GM21717 (cell line): ENCODE results near the gene ARHGAP45.
"Not testable (repeated sequence)": the region's sequence is repeated elsewhere in the genome, so short reads cannot be mapped to it uniquely, and the experiment has no call there.

Experiments used
- ATAC-seq: cut with Tn5 transposase; IDR thresholded peaks from one replicate; pipeline ENCODE4 v1.9.1; 2021; ENCODE audit warnings: mild to moderate bottlenecking, moderate library complexity; ENCODE audit not compliant: unreplicated experiment

ARHGAP45 gene

GRCh38 chr19:1066748-1067340 lies at the start of gene ARHGAP45:
Gene ARHGAP45, plus strand, starts transcription at chr19:1067167. Its CDS starts 239 bp downstream, at chr19:1067406.
- ATAC-seq: no peak

GRCh38 chr19:1017906-1018305 lies 49.1 kb upstream of the ARHGAP45 start:
- ATAC-seq: no peak

GRCh38 chr19:1018393-1018792 lies 48.6 kb upstream of the ARHGAP45 start:
- ATAC-seq: no peak

DNA sequence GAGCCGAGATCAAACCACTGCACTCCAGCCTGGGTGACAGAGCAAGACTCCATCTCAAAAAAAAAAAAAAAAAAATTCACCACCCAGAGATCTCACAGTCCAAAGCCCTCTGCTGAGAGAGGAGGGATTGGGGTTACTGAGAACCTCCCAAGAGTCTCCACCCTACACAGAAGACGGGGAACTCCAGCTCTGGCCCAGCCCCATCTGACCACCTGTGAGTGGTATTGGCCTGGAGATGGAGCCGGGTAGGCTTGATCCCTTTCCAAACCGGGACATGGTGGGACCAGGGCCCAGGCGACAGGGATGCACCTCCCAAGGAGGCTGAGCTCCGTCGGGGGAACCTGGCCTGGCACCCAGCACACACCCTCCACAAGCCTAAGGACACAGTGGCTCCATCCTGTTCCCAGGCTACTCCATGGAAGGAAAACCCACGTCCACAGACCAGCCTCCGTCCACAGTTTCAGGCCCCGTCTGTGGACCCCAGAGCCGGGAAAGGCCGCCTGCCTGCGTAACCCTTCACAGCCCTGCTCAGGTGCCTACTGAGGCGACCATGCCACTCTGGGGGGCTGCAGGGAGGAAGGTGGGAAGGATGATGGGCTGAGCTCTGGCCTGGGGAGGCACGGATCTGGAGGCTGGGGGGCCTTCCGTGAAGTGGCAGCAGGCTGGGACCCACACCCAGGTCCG lies 47.9 kb upstream of the ARHGAP45 start:
- ATAC-seq: no peak

DNA sequence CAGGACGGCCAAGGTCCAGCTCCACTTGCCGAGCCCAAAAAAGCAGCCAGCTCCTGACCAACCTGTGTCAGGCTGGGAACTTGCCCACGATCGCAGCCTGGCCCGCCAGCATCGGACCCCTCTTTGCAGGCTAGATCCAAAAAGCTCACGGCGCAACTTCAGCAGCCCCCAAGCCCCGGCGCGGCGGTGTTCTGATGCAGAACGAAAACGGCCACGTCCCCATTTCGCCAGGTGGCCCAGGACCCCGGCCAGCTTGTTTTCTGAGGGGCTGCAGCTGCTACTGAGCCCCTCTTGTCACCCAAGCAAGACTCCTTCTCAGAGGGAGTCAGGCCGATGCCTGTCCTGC lies 47.4 kb upstream of the ARHGAP45 start:
- no peak for ATAC-seq

- peak; percentile 2 for ATAC-seq
Measured at GRCh38 chr19:1019980-1020867, 46.7 kb upstream of the ARHGAP45 start.

DNA sequence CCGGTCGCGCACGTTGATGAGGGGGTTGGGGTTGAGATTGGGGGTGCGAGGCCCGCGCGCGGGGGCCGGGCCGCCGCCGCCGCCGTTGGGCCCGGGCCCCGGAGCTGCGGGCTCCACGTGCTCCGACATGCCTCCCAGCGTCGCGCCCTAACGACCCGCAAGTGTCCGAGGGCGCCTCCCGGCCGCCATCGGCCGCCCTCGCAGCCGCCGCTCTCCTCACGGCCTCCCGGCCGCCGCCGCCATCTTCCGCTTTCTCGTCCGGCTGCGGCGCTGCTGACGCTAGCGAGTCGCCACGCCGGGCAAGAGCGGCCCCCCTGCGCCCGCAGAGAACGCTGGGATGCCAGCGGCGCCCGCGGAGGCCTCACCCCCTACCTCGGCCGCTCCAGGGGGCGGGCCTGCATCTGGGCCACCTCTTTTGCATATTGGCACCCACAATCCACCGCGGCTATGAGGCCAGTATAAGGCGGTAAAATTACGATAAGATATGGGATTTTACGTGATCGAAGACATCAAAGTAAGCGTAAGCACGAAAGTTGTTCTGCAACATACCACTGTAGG lies 46.0 kb upstream of the ARHGAP45 start, which contains the start of gene TMEM259:
Gene TMEM259, minus strand, starts transcription at position 256 of the 558 bp plus-strand sequence. Its CDS starts 127 bp downstream, at position 129.
- peak; percentile 65 for ATAC-seq

- not testable (repeated sequence) for ATAC-seq
Measured at GRCh38 chr19:1023883-1024188, 43.1 kb upstream of the ARHGAP45 start.

- not testable (repeated sequence) for ATAC-seq
Measured at GRCh38 chr19:1025080-1025479, 41.9 kb upstream of the ARHGAP45 start.

DNA sequence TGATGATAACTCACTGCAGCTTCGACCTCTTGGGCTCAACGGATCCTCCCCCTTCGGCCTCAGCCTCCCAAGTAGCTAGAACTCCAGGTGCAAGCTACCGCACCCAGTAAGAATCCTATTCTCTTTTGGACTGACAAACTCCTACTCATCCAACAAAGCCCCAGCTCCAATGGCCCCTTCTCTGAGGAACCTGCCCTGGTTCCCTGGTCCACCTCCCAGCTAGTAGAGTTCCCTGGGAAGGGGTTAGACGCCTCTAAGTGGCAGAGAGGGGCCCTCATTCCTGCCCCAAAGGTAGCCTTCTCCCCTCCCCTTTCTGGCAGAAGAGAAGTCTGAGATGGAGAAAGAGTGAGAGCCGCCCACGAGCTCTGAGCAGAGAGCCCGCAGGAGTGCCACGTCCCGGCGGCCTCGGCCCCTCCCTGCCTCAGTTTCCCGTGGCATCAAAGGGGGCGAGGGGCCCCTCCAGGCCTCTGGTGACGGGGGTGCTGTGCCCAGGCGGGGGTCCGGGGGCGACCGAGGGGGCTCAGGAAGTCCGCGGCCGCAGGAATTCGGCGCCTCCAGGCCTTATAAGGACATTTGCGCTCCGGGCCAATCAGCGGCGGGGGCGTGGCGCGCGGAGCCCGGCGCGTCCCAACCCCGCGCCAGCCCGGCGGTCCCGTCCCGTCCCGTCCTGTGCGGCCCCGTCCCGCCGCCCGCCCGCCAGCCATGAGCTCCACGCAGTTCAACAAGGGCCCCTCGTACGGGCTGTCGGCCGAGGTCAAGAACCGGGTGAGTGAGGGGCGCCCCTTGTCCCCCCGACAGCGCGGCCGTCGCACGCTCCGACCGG lies 40.8 kb upstream of the ARHGAP45 start, which contains the start of gene CNN2:
Gene CNN2, plus strand, starts transcription at position 649 of the 823 bp plus-strand sequence. Its CDS starts 54 bp downstream, at position 703.
- ATAC-seq: peak; percentile 49

GRCh38 chr19:1026783-1027649 lies 40.0 kb upstream of the ARHGAP45 start:
- no peak for ATAC-seq

DNA sequence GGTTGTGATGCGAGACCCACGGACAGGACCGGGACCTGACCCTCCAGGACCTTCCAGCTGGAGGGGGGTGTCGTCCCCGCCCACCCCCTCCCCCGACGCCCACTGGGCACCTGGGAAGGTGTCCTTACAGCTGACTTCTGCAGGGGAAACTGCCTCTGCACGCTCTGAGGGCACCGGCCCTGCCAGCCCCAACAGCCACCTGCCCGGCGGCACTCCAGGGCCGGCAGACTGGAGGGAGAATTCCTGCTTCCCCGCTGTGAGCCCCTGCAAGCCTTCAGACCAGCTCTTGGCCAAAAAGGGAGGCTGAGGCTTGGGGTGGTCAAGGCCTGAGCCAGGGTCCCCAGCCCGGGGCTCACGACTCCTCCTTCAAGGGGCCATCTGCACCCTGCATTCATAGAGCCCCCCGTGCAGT lies 39.3 kb upstream of the ARHGAP45 start:
- no peak for ATAC-seq

DNA sequence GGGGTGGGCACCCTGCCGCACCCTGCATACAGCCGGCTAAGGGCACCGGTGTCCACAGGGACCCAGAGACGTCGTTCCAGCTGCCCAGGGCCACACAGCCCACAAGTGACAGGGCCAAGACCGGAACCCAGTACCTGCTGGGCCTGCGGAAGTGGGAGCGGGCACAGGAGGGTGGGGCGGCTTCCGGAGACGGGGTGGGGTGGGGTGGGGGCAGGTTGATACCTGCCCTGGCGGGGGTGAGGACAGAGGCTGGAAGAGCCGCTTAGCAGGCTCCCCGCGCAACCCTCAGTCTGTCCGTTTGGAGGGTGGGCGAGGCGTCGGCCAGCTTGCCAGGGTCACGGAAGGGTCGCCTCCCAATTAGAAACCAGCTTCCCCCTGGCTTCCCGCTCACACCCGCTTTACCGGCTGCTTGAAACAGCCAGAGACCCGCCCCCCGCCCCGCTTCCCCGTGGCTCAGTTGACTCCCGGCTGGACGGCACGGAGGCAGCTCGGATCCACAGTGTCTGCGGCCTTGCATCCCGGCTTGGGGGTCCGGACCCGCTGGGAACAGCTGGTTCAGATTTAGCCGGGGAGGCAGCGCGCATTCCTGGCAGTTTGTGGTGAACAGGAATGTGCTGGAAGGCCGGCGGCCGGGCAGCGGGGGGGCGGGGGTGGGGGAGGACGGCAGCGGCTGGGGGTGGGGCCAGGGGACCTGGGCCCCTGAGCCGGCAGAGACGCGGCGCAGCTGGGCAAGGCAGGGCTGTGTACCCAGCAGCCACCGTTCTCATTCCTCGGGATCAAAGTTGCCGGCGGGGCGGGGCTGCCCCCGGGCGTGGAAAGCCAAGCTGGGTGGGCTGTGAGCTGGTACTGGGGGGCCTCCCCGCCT lies 38.7 kb upstream of the ARHGAP45 start:
- no peak for ATAC-seq

DNA sequence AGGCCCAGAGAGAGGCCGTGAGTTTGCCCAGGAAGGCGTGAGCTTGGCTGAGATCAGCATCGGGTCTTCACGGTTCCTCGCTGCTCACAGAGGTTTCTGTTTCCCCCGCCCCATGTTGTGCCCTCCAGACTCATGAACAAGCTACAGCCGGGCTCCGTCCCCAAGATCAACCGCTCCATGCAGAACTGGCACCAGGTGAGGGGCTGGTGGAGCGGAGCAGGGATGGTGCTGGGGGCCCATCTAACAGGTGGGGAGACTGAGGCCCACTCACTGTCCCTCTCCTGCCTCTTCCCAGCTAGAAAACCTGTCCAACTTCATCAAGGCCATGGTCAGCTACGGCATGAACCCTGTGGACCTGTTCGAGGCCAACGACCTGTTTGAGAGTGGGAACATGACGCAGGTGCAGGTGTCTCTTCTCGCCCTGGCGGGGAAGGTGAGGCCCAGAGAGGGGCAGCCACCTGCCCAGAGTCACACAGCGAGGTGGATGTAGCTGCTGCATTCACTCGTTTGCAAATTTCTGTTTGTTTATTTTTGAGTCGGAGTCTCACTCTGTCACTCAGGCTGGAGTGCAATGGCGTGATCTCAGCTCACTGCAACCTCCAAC lies 34.6 kb upstream of the ARHGAP45 start:
- no peak for ATAC-seq

DNA sequence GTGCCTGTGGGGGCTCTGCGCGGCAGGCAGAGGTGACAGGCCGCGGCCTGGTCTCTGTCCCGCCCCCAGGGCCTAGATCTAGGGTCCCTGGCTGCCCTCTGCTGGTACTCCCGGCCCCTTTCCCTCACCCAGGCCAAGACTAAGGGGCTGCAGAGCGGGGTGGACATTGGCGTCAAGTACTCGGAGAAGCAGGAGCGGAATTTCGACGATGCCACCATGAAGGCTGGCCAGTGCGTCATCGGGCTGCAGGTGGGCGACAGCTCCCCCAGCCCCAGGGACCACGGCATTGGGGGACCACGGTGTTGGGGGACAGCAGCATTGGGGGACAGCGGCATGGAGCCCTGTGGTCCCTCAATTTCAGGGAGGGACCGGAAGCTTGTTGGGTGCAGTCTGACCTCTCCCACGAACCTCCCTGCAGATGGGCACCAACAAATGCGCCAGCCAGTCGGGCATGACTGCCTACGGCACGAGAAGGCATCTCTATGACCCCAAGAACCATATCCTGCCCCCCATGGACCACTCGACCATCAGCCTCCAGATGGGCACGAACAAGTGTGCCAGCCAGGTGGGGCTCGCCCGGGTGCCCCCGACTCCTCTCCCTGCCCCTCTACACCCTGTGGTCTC lies 30.9 kb upstream of the ARHGAP45 start:
- no peak for ATAC-seq

DNA sequence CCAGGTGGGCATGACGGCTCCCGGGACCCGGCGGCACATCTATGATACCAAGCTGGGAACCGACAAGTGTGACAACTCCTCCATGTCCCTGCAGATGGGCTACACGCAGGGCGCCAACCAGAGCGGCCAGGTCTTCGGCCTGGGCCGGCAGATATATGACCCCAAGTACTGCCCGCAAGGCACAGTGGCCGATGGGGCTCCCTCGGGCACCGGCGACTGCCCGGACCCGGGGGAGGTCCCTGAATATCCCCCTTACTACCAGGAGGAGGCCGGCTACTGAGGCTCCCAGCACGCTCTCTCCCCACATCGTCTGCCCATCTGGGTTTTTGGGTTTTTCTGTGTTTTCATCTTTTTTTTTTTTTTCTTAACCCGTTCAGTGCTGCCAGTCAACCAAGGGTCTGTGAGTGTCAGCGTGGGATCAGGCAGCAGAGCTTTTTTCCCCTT lies 29.3 kb upstream of the ARHGAP45 start:
- no peak for ATAC-seq

GRCh38 chr19:1038978-1039645 lies 27.9 kb upstream of the ARHGAP45 start:
- no peak for ATAC-seq
